Ovary (tissue), 9 donors: ENCODE results near the gene WRNIP1. TPM values are rescaled to one million over a fixed set of nuclear protein-coding genes. Genes with fewer than 3 reads are reported as not detected.
"Not testable (repeated sequence)": the region's sequence is repeated elsewhere in the genome, so short reads cannot be mapped to it uniquely, and the experiment has no call there.

Source experiments
- DNase-seq, 5 donors: peaks; one replicate each; pipeline ENCODE4 v3.0.0-alpha.2; 2019 to 2020
- H3K27ac ChIP-seq, 2 donors: fragments of 200-600 bp; one replicate each; pipeline versions ENCODE4 v1.5.1 to v1.8.0; 2019 to 2022
- H3K27me3 ChIP-seq: fragments of 200-600 bp; one replicate; pipeline ENCODE4 v1.8.0; 2022
- H3K36me3 ChIP-seq: fragments of 200-600 bp; sonication (generic); one replicate; pipeline ENCODE4 v1.5.1; 2019
- H3K4me1 ChIP-seq: one replicate; pipeline ENCODE4 v1.8.1; 2013; ENCODE audit warnings: mild to moderate bottlenecking, moderate library complexity; ENCODE audit not compliant: insufficient read depth
- H3K4me3 ChIP-seq: fragments of 200-600 bp; sonication (generic); one replicate; pipeline ENCODE4 v1.5.1; 2017
- H3K9me3 ChIP-seq, 2 donors: fragments of 200-600 bp in 1 of 2; sonication (generic) in 1 of 2; one replicate each; pipeline versions ENCODE4 v1.5.1 to v1.8.1; 2013 to 2019; ENCODE audit warnings: mild to moderate bottlenecking in 1 of 2, moderate library complexity in 1 of 2
- EP300 ChIP-seq: sonication (generic); formaldehyde crosslinking; IDR thresholded peaks from one replicate; pipeline ENCODE4 v1.6.1; 2017; ENCODE audit warnings: antibody characterized with exemption
- POLR2A ChIP-seq: fragments of 450-650 bp; IDR thresholded peaks from one replicate; pipeline ENCODE4 v1.6.1; 2017; ENCODE audit warnings: antibody characterized with exemption, mild to moderate bottlenecking, moderate library complexity
- WGBS, 3 donors: extraction: QIAGEN DNeasy Blood & Tissue Kit in 1 of 3; methylation state at CpG; one replicate each; pipeline versions ENCODE4 v1.1.5 to v1.1.7; 2013 to 2017; 5-methylcytosine and 5-hydroxymethylcytosine counted together
- intact Hi-C, 4 donors: fragments of 100-400 bp; cut with DNase I; formaldehyde crosslinking; loops; one replicate each; pipeline versions ENCODE4 v1.11.0 to v1.15.1; 2022 to 2023
- polyA plus RNA-seq, 2 donors: library from polyadenylated mRNA; stranded (reverse); fragments of 200-250 nt in 1 of 2; fragments of 350-450 nt in 1 of 2; fragmentation: Illumina TruSeq in 1 of 2; extraction: RNeasy Lipid Tissue Mini Kit (QIAGEN cat#74804) in 1 of 2; gene quantifications; one replicate each; pipeline ENCODE4 v1.2.3, GENCODE V29; 2013 to 2014
- total RNA-seq, 7 donors: library from RNA; depleted of rRNA in 2 of 7; stranded (reverse); fragments of >200 nt in 2 of 7; fragmentation: NEBNext Ultra II Directional in 3 of 7; extraction: Animal tissue kit (Norgen Biotek cat#: 25700) in 3 of 7; gene quantifications; one replicate each; pipeline versions ENCODE4 v1.1.0 to v1.2.4, GENCODE V29; 2016 to 2023
- TF ChIP-seq, protein P1 (sequence below), 3 donors: fragments of 450-650 bp in 2 of 3; fragments of 200-600 bp in 1 of 3; IDR thresholded peaks; one replicate each; pipeline versions ENCODE4 v1.5.1 to v1.8.0; 2016 to 2022; ENCODE audit warnings: antibody characterized with exemption in 3 of 3, mild to moderate bottlenecking in 1 of 3
- donor health status: DM: no; HTN: no; CAD: no; lungs with moderate emphysema.
- donor health status: DM: no; HTN: no; CAD: no.
- donor health status: Bipolar disorder and iron deficiency.
- donor health status: DM: yes; HTN: yes; CAD: no.
- donor health status: DM: no; HTN: no; CAD: no.
- donor health status: DM: yes; HTN: yes; CAD: no.

The WRNIP1 gene
- total and polyA plus RNA-seq, 9 donors = 30.4 to 73.4 (median 34.6) TPM

DNA sequence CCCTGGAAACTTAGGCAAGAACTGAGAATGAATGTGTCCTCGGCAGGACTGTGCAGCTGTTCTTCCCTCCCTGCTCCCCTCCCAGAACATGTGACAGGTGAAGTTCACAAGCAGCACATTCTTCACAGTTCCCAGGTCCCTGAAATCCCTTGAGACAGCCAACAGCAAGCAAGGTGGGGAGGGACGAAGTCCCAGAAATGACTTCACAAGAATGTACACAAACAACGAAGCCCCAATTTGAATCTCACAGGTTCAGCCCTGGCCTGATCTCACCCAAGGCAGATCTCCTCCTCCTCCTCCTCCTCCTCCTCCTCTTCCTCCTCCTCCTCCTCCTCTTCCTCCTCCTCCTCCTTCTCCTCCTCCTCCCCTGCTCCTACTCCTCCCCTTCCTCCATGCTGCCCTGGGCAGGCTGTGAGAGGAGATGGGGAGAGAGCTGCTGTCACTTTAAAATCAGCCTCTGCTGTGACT, 32.4 kb downstream of the WRNIP1 start:
- H3K36me3 ChIP-seq = no peaks in the 10 kb centered on the region
- no peak overlapping the region for H3K27ac ChIP-seq
- DNase-seq = no peak
- TF ChIP-seq POLR2A (no peak), EP300 (no peak)
- TF ChIP-seq, protein P1, sequence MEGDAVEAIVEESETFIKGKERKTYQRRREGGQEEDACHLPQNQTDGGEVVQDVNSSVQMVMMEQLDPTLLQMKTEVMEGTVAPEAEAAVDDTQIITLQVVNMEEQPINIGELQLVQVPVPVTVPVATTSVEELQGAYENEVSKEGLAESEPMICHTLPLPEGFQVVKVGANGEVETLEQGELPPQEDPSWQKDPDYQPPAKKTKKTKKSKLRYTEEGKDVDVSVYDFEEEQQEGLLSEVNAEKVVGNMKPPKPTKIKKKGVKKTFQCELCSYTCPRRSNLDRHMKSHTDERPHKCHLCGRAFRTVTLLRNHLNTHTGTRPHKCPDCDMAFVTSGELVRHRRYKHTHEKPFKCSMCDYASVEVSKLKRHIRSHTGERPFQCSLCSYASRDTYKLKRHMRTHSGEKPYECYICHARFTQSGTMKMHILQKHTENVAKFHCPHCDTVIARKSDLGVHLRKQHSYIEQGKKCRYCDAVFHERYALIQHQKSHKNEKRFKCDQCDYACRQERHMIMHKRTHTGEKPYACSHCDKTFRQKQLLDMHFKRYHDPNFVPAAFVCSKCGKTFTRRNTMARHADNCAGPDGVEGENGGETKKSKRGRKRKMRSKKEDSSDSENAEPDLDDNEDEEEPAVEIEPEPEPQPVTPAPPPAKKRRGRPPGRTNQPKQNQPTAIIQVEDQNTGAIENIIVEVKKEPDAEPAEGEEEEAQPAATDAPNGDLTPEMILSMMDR (IDR thresholded peaks at IDR 0.05) = no peak
- WGBS, 3 donors = 34 to 45% (median 40%) methylated on average over 3 of the region's 3 CpGs
- no peaks in the 10 kb centered on the region for H3K27me3 ChIP-seq
- no peaks in the 10 kb centered on the region for H3K4me1 ChIP-seq
- H3K9me3 ChIP-seq = no peaks in the 10 kb centered on the region
- no peak overlapping the region for H3K4me3 ChIP-seq
- intact Hi-C loops = no loop called here

DNA sequence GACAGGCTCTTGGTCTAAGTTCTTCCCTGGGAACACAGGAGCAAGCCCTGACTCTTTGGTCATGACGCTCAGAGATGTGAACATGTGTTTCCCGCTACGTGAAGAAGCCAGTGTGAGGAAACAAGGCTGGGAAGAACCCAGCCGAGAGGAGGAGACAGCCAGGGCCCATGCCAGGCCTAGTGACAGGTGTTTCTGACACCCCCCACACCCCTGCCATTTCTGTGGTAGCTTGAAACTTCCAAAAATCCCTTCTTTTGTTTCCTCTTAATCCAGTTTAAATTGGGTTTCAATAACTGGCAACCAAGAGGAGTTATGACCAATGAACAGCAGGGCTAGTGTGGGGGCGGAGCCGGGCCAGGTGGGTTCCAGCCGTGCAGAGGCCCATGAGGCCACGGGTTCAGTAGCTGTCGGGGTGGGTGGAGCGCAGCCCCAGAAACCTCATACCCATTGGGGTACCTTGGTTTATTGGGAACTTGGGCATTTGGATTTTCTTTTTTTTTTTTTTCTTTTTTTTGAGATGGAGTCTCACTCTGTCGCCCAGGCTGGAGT, 33.5 kb downstream of the WRNIP1 start:
- DNase-seq = no peak
- no peak overlapping the region for H3K4me3 ChIP-seq
- intact Hi-C loops = no loop called here
- H3K27ac ChIP-seq = no peak overlapping the region
- H3K27me3 ChIP-seq = no peaks in the 10 kb centered on the region
- no peaks in the 10 kb centered on the region for H3K36me3 ChIP-seq
- H3K9me3 ChIP-seq = no peaks in the 10 kb centered on the region
- H3K4me1 ChIP-seq = no peaks in the 10 kb centered on the region
- TF ChIP-seq, protein P1 (IDR thresholded peaks at IDR 0.05) = no peak
- TF ChIP-seq POLR2A (no peak), EP300 (no peak)
- WGBS, 3 donors = 72 to 82% (median 75%) methylated on average over 11 of the region's 11 CpGs

DNA sequence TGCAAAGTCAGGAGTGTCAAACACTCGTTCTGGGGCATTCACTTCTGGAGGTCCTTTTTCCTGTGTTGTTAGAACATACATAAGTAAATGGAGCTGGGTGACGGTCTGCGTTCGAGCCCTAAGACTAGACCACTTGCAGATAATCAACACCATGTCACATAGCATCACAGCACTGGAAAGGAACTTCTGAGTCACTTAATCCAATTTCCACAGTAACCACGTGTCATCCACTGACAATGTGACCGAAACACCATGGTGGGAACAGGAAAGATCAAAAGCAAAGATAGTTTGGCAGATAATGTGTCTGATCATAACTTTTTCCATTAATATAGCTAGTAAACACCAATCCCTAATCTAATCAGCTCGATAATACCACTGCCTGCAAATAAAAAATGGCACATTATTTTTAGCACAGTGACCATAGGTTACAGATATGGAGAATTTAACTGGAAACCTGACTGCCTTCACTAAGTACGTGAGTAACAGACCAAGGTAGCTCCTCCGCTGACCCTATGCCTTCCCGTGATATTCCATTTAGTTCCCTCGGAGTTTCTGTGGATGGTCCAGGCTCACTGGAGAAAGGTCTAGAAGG, 34.8 kb downstream of the WRNIP1 start:
- no peaks in the 10 kb centered on the region for H3K27me3 ChIP-seq
- H3K4me1 ChIP-seq = no peaks in the 10 kb centered on the region
- no peak overlapping the region for H3K27ac ChIP-seq
- TF ChIP-seq, protein P1 (IDR thresholded peaks at IDR 0.05) = no peak
- TF ChIP-seq POLR2A = no peak
- no peak for TF ChIP-seq EP300
- no peak overlapping the region for H3K4me3 ChIP-seq
- H3K36me3 ChIP-seq = no peaks in the 10 kb centered on the region
- DNase-seq = no peak
- 85 to 91% (median 86%) methylated on average over 11 of the region's 11 CpGs for WGBS, 3 donors
- intact Hi-C loops = no loop called here
- no peaks in the 10 kb centered on the region for H3K9me3 ChIP-seq

DNA sequence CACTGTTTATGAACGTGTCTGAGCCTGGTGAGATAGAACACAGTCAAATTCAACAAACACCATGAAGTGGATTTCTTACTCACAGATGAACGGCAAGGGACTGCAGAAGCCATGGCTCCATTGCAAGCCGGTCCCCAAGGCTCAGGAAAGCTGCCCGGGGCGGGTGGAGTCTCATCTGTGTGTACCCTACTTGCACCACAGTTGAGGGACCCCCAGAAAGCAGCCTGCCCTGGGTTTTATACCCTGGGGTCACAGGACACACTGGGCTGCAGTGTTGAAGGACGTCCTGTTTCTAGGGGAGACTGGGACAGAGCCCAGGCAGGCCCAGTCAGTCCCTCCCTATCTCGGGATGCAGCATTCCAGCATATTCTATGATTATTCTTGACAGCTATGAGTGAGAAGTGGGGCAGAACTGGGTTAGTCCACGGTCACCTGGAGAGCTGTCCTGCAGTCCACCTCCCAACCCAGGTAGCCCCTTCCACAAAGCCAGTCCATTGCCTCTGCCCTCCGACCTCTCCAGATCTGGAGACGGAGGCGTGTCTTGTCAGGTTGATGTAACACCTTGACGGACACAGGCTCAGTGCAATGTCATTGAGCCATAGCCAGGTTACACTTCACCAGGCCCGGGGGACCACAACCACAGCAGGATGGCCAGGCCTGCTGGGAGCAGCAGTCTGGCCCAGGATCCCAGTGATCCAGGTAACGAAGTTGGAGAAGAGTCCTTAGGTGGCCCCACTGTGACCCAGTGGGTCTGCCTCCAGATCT, 35.5 kb downstream of the WRNIP1 start:
- H3K4me3 ChIP-seq = no peak overlapping the region
- WGBS, 3 donors = 91 to 93% (median 92%) methylated on average over 13 to 14 of the region's 14 CpGs
- no peaks in the 10 kb centered on the region for H3K4me1 ChIP-seq
- no peaks in the 10 kb centered on the region for H3K27me3 ChIP-seq
- intact Hi-C loops = no loop called here
- H3K27ac ChIP-seq = no peak overlapping the region
- DNase-seq = no peak
- no peaks in the 10 kb centered on the region for H3K36me3 ChIP-seq
- TF ChIP-seq POLR2A (no peak), EP300 (no peak)
- TF ChIP-seq, protein P1 (IDR thresholded peaks at IDR 0.05) = no peak
- H3K9me3 ChIP-seq = no peaks in the 10 kb centered on the region

DNA sequence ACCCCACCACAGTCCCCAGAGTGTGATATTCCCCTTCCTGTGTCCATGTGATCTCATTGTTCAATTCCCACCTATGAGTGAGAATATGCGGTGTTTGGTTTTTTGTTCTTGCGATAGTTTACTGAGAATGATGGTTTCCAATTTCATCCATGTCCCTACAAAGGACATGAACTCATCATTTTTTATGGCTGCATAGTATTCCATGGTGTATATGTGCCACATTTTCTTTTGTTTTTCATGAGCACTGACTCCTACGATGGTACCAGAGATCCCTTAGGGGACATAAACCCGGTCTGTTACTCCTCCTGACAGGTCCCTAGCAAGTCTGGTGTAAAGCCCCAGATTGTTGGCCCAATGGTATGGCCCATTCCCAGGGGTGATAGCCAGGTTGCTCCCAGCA, 36.5 kb downstream of the WRNIP1 start:
- WGBS, 3 donors = 94 to 100% (median 98%) methylated on average over 2 to 3 of the region's 4 CpGs
- H3K27me3 ChIP-seq, H3K36me3 ChIP-seq, H3K9me3 ChIP-seq, DNase-seq, H3K4me3 ChIP-seq, H3K27ac ChIP-seq, intact Hi-C loops, H3K4me1 ChIP-seq: not testable (repeated sequence)
